ENCODE data around the gene TM9SF4.
"Not testable (repeated sequence)": the region's sequence is repeated elsewhere in the genome, so short reads cannot be mapped to it uniquely, and the experiment has no call there.

The TM9SF4 gene

DNA sequence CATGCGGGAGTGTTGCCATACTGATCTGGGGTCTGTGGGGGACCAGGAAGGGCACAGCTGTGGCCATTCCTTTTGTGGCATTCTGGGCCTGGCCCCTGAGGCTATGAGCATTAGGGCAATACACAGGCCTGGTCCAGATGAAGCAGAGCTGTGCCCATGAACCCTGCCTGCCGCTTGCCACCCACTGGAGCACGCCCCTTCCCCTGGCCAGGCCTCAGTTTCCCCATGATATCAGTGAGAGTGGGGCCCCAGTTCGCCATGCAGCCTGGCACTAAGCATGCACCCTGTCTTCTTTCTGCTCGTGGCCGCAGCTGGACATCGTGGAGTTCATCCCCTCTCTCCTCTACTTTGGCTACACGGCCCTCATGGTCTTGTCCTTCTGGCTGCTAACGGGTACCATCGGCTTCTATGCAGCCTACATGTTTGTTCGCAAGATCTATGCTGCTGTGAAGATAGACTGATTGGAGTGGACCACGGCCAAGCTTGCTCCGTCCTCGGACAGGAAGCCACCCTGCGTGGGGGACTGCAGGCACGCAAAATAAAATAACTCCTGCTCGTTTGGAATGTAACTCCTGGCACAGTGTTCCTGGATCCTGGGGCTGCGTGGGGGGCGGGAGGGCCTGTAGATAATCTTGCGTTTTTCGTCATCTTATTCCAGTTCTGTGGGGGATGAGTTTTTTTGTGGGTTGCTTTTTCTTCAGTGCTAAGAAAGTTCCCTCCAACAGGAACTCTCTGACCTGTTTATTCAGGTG lies 55.6 kb downstream of the TM9SF4 start:
- TF ChIP-seq, protein P1, sequence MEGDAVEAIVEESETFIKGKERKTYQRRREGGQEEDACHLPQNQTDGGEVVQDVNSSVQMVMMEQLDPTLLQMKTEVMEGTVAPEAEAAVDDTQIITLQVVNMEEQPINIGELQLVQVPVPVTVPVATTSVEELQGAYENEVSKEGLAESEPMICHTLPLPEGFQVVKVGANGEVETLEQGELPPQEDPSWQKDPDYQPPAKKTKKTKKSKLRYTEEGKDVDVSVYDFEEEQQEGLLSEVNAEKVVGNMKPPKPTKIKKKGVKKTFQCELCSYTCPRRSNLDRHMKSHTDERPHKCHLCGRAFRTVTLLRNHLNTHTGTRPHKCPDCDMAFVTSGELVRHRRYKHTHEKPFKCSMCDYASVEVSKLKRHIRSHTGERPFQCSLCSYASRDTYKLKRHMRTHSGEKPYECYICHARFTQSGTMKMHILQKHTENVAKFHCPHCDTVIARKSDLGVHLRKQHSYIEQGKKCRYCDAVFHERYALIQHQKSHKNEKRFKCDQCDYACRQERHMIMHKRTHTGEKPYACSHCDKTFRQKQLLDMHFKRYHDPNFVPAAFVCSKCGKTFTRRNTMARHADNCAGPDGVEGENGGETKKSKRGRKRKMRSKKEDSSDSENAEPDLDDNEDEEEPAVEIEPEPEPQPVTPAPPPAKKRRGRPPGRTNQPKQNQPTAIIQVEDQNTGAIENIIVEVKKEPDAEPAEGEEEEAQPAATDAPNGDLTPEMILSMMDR (IDR thresholded peaks at IDR 0.05; ENCODE audit: low read depth, low read length, missing control alignments) = no peak
- in situ Hi-C loops (cut with HindIII; ENCODE audit: low sequenced_read_pairs) = no loop called here
- no peak overlapping the region for H3K4me3 ChIP-seq (ENCODE audit: low read depth, low read length)
- DNase-seq (ENCODE audit: low read depth) = no peak

- TF ChIP-seq, protein P1 (IDR thresholded peaks at IDR 0.05; ENCODE audit: low read depth, low read length, missing control alignments) = no peak
- DNase-seq (ENCODE audit: low read depth) = no peak
- in situ Hi-C loops (cut with HindIII; ENCODE audit: low sequenced_read_pairs) = no loop called here
- H3K4me3 ChIP-seq (ENCODE audit: low read depth, low read length) = no peak overlapping the region
Measured at GRCh38 chr20:32165836-32166545, 56.5 kb downstream of the TM9SF4 start.

GRCh38 chr20:32167552-32167951 lies 58.0 kb downstream of the TM9SF4 start:
- H3K4me3 ChIP-seq (ENCODE audit: low read depth, low read length) = no peak overlapping the region
- DNase-seq (ENCODE audit: low read depth) = no peak
- TF ChIP-seq, protein P1 (IDR thresholded peaks at IDR 0.05; ENCODE audit: low read depth, low read length, missing control alignments) = no peak
- in situ Hi-C loops (cut with HindIII; ENCODE audit: low sequenced_read_pairs) = no loop called here

DNA sequence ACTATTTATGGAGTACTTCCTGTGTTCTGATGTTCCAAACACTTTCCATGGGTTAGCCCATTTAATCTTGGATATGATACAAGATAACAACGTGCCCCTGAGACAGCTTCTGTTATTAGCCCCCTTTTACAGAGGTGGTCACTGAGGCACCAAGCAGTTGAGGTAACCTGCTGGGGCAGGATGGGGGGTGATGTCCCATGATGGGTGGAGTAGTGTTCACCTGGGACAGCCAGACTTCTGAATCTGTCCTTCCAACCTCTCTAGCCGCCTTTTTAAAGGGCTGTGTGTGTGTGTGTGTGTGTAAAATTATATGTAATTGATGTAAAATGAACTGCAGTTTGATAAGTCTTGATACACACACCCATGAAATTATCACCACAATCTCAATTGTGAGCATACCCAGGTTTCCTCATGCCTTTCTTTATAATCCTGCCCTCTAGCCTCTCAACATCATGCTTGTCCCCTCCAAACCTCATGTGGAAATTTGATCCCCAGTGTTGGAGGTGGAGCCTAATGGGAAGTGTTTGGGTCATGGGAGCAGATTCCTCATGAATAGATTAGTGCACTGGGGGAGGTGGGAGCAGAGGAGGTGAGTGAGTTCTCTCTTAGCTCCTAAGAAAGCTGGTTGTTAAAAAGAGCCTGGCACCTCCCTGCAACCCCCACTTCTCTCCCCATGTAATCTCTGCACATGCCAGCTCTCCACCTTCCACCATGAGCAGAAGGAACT lies 58.8 kb downstream of the TM9SF4 start:
- DNase-seq (ENCODE audit: low read depth) = peak; percentile 19
- no peak overlapping the region for H3K4me3 ChIP-seq (ENCODE audit: low read depth, low read length)
- TF ChIP-seq, protein P1 (IDR thresholded peaks at IDR 0.05; ENCODE audit: low read depth, low read length, missing control alignments) = no peak
- in situ Hi-C loops (cut with HindIII; ENCODE audit: low sequenced_read_pairs) = no loop called here

DNA sequence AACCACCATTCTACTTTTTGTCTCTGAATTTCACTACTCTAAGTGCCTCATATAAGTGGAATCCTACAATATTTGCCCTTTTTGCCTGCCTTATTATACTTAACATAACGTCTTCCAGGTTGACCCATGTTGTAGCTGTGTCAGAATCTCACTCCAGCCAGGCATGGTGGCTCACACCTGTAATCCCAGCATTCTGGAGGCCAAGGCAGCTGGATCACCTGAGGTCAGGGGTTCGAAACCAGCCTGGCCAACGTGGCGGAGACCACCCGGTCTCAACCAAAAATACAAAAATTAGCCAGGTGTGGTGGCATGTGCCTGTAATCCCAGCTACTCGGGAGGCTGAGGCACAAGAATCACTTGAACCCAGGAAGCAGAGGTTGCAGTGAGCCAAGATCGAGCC lies 68.2 kb downstream of the TM9SF4 start:
- H3K4me3 ChIP-seq (ENCODE audit: low read depth, low read length); in situ Hi-C loops (cut with HindIII; ENCODE audit: low sequenced_read_pairs); DNase-seq (ENCODE audit: low read depth): not testable (repeated sequence)

DNA sequence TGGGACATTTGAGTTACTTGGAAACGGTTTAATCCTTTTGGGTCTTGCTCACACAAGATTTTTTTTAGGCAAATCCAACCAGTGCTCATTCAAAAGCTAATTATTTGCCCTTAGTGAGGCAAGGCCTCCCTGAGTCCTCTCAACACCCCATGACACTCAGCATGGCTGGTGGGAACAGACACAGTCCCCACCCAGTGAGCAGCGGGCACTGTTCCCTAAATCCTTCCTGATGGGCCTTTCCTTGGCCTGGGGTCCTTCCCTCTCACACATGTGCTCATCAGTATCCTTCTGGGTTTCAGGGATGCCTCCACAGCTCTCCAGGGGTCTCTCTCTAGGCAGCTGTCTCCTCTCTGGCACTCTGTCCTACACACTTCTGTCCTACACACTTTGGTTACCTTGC lies 70.0 kb downstream of the TM9SF4 start:
- DNase-seq (ENCODE audit: low read depth) = no peak
- TF ChIP-seq, protein P1 (IDR thresholded peaks at IDR 0.05; ENCODE audit: low read depth, low read length, missing control alignments) = no peak
- H3K4me3 ChIP-seq (ENCODE audit: low read depth, low read length) = no peak overlapping the region
- in situ Hi-C loops (cut with HindIII; ENCODE audit: low sequenced_read_pairs) = no loop called here
